GM23338 (cell line): ENCODE results near the gene PRCD.
A peak's percentile ranks its signal among the peaks of the same experiment; 100 is the strongest.

Experiments used
- EZH2 ChIP-seq: fragments of 200-600 bp; sonication (generic); IDR thresholded peaks from one replicate; pipeline ENCODE4 v1.8.0; 2017; ENCODE audit warnings: antibody characterized with exemption, mild to moderate bottlenecking, low read depth; ENCODE audit not compliant: unreplicated experiment
- EZH2phosphoT487 ChIP-seq: fragments of 200-600 bp; sonication (generic); IDR thresholded peaks from one replicate; pipeline ENCODE4 v1.8.1; 2018; ENCODE audit warnings: antibody characterized with exemption; ENCODE audit not compliant: unreplicated experiment
- POLR2AphosphoS5 ChIP-seq: IDR thresholded peaks from 2 replicates; pipeline ENCODE4 v1.6.1; 2016; ENCODE audit warnings: antibody characterized with exemption, low read depth
- TF ChIP-seq, protein P1 (sequence below), 2 experiments: fragments of 200-600 bp in 1 of 2; sonication (generic) in 1 of 2; conservative IDR thresholded peaks; 2 replicates each; pipeline versions ENCODE4 v1.5.1 to v1.6.1; 2016 to 2017; ENCODE audit warnings: antibody characterized with exemption in 2 of 2, low read depth in 2 of 2, mild to moderate bottlenecking in 2 of 2, moderate library complexity in 1 of 2
- TF ChIP-seq, protein P2 (sequence below): IDR thresholded peaks from one replicate; pipeline ENCODE4 v1.6.1; 2018; ENCODE audit warnings: antibody characterized with exemption; ENCODE audit not compliant: unreplicated experiment

GRCh38 chr17:76557368-76558197 lies 17.7 kb downstream of the PRCD start:
- TF ChIP-seq, protein P1, sequence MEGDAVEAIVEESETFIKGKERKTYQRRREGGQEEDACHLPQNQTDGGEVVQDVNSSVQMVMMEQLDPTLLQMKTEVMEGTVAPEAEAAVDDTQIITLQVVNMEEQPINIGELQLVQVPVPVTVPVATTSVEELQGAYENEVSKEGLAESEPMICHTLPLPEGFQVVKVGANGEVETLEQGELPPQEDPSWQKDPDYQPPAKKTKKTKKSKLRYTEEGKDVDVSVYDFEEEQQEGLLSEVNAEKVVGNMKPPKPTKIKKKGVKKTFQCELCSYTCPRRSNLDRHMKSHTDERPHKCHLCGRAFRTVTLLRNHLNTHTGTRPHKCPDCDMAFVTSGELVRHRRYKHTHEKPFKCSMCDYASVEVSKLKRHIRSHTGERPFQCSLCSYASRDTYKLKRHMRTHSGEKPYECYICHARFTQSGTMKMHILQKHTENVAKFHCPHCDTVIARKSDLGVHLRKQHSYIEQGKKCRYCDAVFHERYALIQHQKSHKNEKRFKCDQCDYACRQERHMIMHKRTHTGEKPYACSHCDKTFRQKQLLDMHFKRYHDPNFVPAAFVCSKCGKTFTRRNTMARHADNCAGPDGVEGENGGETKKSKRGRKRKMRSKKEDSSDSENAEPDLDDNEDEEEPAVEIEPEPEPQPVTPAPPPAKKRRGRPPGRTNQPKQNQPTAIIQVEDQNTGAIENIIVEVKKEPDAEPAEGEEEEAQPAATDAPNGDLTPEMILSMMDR (conservative IDR thresholded peaks at IDR 0.05; ENCODE audit: low read depth in 2 of 2), result peak; percentile 54 to 60
- TF ChIP-seq EZH2phosphoT487, result no peak
- peak; percentile 97 for TF ChIP-seq POLR2AphosphoS5
- no peak for TF ChIP-seq EZH2
- TF ChIP-seq, protein P2, sequence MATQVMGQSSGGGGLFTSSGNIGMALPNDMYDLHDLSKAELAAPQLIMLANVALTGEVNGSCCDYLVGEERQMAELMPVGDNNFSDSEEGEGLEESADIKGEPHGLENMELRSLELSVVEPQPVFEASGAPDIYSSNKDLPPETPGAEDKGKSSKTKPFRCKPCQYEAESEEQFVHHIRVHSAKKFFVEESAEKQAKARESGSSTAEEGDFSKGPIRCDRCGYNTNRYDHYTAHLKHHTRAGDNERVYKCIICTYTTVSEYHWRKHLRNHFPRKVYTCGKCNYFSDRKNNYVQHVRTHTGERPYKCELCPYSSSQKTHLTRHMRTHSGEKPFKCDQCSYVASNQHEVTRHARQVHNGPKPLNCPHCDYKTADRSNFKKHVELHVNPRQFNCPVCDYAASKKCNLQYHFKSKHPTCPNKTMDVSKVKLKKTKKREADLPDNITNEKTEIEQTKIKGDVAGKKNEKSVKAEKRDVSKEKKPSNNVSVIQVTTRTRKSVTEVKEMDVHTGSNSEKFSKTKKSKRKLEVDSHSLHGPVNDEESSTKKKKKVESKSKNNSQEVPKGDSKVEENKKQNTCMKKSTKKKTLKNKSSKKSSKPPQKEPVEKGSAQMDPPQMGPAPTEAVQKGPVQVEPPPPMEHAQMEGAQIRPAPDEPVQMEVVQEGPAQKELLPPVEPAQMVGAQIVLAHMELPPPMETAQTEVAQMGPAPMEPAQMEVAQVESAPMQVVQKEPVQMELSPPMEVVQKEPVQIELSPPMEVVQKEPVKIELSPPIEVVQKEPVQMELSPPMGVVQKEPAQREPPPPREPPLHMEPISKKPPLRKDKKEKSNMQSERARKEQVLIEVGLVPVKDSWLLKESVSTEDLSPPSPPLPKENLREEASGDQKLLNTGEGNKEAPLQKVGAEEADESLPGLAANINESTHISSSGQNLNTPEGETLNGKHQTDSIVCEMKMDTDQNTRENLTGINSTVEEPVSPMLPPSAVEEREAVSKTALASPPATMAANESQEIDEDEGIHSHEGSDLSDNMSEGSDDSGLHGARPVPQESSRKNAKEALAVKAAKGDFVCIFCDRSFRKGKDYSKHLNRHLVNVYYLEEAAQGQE, result no peak
